Subcutaneous abdominal adipose tissue (tissue), 5 donors: ENCODE measurements around the gene MICU1.
"Not testable (repeated sequence)": the region's sequence is repeated elsewhere in the genome, so short reads cannot be mapped to it uniquely, and the experiment has no call there.

Experiments used
- H3K27ac ChIP-seq: one replicate; pipeline ENCODE4 v1.7.0; 2013; ENCODE audit warnings: low read depth, mild to moderate bottlenecking, inconsistent platforms, low read length, moderate library complexity
- H3K27me3 ChIP-seq, 5 donors: one replicate each; pipeline ENCODE4 v1.7.0; 2013; ENCODE audit warnings: low read length in 5 of 5, inconsistent platforms in 1 of 5; ENCODE audit not compliant: control insufficient read depth in 5 of 5, insufficient read depth in 4 of 5
- H3K36me3 ChIP-seq, 5 donors: one replicate each; pipeline ENCODE4 v1.7.0; 2013; ENCODE audit warnings: low read length in 5 of 5; ENCODE audit not compliant: control insufficient read depth in 5 of 5, insufficient read depth in 5 of 5
- H3K4me1 ChIP-seq, 5 donors: one replicate each; pipeline ENCODE4 v1.7.0; 2013; ENCODE audit warnings: low read length in 5 of 5, mild to moderate bottlenecking in 3 of 5, moderate library complexity in 1 of 5; ENCODE audit not compliant: control insufficient read depth in 5 of 5, insufficient read depth in 5 of 5
- H3K4me3 ChIP-seq, 5 donors: one replicate each; pipeline ENCODE4 v1.7.0; 2013; ENCODE audit warnings: low read length in 5 of 5, low read depth in 1 of 5
- H3K9ac ChIP-seq, 5 donors: one replicate each; pipeline ENCODE4 v1.7.0; 2013; ENCODE audit warnings: low read length in 5 of 5, mild to moderate bottlenecking in 4 of 5, moderate library complexity in 3 of 5
- H3K9me3 ChIP-seq, 5 donors: one replicate each; pipeline ENCODE4 v1.7.0; 2013; ENCODE audit warnings: low read length in 5 of 5; ENCODE audit not compliant: control insufficient read depth in 5 of 5
- donor health status: healthy.
- donor health status: healthy.
- donor health status: healthy.
- donor health status: healthy.
- donor health status: healthy.

MICU1 gene

DNA sequence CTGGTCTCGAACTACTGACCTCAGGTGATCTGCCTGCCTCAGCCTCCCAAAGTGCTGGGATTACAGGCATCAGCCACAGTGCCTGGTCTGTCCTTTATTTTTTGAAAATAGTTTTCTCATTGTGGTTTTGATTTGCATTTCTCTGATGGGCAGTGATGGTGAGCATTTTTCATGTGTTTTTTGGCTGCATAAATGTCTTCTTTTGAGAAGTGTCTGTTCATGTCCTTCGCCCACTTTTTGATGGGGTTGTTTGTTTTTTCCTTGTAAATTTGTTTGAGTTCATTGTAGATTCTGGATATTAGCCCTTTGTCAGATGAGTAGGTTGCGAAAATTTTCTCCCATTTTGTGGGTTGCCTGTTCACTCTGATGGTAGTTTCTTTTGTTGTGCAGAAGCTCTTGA, 182.9 kb downstream of the MICU1 start:
- H3K4me3 ChIP-seq, H3K9ac ChIP-seq, H3K9me3 ChIP-seq, H3K27me3 ChIP-seq, H3K4me1 ChIP-seq, H3K27ac ChIP-seq, H3K36me3 ChIP-seq: not testable (repeated sequence)

DNA sequence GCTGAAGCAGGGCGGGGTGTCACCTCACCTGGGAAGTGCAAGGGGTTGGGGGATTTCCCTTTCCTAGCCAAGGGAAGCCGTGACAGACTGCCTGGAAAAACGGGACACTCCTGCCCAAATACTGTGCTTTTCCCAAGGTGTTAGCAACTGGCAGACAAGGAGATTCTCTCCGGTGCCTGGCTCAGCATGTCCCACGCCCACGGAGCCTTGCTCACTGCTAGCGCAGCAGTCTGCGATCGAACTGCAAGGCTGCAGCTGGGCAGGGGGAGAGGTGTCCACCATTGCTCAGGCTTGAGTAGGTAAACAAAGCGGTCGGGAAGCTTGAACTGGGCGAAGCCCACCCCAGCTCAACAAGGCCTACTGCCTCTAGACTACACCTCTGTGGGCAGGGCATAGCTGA, 190.3 kb downstream of the MICU1 start:
- no peak overlapping the region for H3K9ac ChIP-seq
- H3K4me3 ChIP-seq: no peak overlapping the region
- H3K36me3 ChIP-seq: peaks cover 0 to 3% (median 0%) of the 10 kb centered on the region in 5 donors
- no peaks in the 10 kb centered on the region for H3K4me1 ChIP-seq
- no peak overlapping the region for H3K27ac ChIP-seq
- H3K9me3 ChIP-seq: no peaks in the 10 kb centered on the region
- no peaks in the 10 kb centered on the region for H3K27me3 ChIP-seq

DNA sequence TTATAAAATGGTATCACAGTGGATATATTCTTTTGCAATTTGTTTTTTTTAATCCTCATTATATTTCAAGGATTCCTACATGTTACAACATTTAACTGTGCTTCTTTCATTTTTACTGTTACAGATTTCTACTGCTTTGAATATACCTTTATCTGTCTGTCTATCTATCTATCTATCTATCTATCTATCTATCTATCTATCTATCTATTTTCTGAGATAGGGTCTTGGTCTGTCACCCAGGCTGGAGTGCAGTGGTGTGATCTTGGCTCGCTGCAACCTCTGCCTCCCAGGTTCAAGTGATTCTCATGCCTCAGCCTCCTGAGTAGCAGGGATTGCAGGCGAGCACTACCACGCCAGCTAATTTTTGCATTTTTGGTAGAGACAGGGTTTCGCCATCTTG, 194.9 kb downstream of the MICU1 start:
- not testable (repeated sequence) for H3K4me1 ChIP-seq, H3K27me3 ChIP-seq, H3K27ac ChIP-seq, H3K36me3 ChIP-seq, H3K4me3 ChIP-seq, H3K9me3 ChIP-seq, H3K9ac ChIP-seq

DNA sequence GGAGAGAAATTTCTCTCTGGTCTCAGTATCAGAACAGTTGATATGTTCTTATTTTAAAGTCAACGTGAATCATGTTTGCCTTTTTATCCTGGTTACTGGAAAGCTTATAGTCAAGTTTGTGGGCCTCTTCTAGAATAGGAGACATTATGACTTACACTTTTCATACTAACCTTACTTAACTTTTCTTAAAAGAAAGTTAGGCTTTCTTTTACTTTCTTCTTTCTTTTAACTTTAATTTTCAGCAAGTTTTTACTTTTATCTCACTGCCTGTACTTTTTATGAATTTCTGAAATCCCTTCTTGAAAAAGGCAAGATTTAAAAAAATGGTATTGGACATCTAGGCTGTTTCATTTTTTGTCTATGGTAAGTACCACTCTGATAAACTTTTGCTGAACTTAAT, 195.9 kb downstream of the MICU1 start:
- Histone ChIP-seq H3K4me3 (no peak overlapping the region), H3K9me3 (no peaks in the 10 kb centered on the region), H3K27ac (no peak overlapping the region), H3K27me3 (no peaks in the 10 kb centered on the region), H3K4me1 (peaks cover 2 to 9% (median 9%) of the 10 kb centered on the region in 5 donors), H3K36me3 (peaks cover 0 to 3% (median 0%) of the 10 kb centered on the region in 5 donors), H3K9ac (no peak overlapping the region)

DNA sequence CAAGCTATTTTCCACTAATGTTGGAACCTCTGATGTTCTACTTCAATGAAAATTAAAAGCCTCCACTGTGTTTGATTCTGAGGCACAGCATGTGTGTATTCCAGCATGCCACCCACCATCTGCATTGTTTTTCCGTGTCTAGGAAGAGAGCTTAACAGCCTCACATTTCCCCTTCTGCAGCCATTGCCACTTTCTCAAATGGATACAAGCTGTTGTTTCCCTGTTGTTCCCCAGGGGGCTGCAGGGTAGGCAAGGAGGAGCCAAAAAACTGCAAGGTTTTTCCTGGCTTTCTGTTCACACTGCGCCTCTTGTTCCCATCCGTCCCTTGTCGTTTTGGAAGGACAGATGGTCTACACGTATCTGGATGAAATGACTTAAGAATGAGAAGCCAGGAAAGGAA, 198.9 kb downstream of the MICU1 start:
- Histone ChIP-seq H3K27ac (no peak overlapping the region), H3K9ac (no peak overlapping the region)

DNA sequence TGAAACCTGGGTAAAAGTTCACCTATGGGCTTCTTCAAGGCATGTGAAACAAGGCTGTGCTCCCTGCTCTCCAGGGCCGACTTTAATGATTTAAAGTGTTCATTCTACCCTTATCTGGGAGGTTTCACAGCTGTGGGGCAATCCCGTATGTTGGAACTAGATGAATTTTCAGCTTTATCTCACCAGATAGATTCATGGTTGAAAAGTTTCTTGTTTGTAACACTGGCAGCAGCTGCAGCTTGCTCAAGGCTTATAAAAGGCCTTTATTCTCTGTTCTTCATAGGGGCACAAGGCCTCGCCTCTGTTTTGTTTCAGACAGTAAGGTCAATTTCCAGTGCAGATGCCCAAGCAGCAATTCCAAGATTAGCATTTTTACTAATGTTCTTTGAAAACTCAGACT, 200.7 kb downstream of the MICU1 start:
- peaks cover 10 to 23% (median 20%) of the 10 kb centered on the region in 5 donors for H3K36me3 ChIP-seq
- H3K4me3 ChIP-seq: no peak overlapping the region
- H3K4me1 ChIP-seq: peaks cover 2 to 11% (median 9%) of the 10 kb centered on the region in 5 donors
- peaks cover 0 to 5% (median 0%) of the 10 kb centered on the region in 5 donors for H3K9me3 ChIP-seq
- no peak overlapping the region for H3K27ac ChIP-seq
- no peaks in the 10 kb centered on the region for H3K27me3 ChIP-seq
- H3K9ac ChIP-seq: no peak overlapping the region

More for the DNA sequence above, 198.9 kb downstream of the MICU1 start:
- Histone ChIP-seq H3K4me1 (peaks cover 2 to 11% (median 9%) of the 10 kb centered on the region in 5 donors), H3K4me3 (peak overlapping the region in 1 of 5 donors; percentile 36), H3K36me3 (peaks cover 5 to 10% (median 6%) of the 10 kb centered on the region in 5 donors), H3K9me3 (peaks cover 0 to 4% (median 0%) of the 10 kb centered on the region in 5 donors), H3K27me3 (no peaks in the 10 kb centered on the region)

DNA sequence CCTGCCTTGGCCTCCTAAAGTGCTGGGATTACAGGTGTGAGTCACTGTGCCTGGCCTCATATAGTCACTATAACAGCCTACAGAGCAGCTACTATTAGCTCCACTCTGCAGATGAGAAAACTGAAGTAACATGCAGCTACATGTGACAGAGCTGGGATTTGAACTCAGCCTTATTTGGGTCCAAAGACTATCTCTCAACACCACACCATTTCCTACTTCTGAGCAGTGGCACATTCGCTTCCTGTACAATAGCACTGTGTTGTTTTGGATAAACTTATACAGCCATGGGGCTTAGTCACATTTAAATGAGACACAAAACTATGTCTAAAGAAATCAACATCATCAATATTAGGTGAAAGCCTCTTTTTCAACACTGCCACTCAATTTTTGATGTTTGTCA, 201.3 kb downstream of the MICU1 start:
- Histone ChIP-seq H3K9me3 (peaks cover 0 to 5% (median 0%) of the 10 kb centered on the region in 5 donors), H3K36me3 (peaks cover 10 to 25% (median 21%) of the 10 kb centered on the region in 5 donors), H3K4me1 (peaks cover 2 to 11% (median 9%) of the 10 kb centered on the region in 5 donors), H3K27me3 (no peaks in the 10 kb centered on the region), H3K9ac (no peak overlapping the region), H3K27ac (no peak overlapping the region), H3K4me3 (no peak overlapping the region)

DNA sequence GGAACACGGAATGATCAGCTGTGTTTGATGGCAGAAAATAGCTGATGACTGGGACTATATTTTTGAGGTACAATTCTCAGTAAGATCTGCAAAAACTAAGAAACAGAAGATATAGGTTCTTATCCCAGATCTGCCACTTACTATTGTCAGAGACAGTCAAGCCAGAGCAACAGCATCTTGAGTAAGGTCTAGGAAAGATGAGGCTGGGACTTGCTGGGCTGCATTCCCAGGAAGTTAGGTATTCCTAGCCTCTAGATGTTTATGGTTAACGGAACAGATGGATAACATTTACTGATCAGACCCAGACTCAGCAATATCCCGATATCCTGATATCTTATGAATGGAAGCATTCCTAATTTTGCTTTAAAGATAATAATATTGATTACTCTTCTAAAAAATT, 202.5 kb downstream of the MICU1 start:
- Histone ChIP-seq H3K27ac (no peak overlapping the region), H3K36me3 (peaks cover 10 to 28% (median 21%) of the 10 kb centered on the region in 5 donors), H3K27me3 (no peaks in the 10 kb centered on the region), H3K4me3 (no peak overlapping the region), H3K9me3 (peaks cover 0 to 5% (median 0%) of the 10 kb centered on the region in 5 donors), H3K9ac (no peak overlapping the region), H3K4me1 (peaks cover 2 to 11% (median 9%) of the 10 kb centered on the region in 5 donors)

DNA sequence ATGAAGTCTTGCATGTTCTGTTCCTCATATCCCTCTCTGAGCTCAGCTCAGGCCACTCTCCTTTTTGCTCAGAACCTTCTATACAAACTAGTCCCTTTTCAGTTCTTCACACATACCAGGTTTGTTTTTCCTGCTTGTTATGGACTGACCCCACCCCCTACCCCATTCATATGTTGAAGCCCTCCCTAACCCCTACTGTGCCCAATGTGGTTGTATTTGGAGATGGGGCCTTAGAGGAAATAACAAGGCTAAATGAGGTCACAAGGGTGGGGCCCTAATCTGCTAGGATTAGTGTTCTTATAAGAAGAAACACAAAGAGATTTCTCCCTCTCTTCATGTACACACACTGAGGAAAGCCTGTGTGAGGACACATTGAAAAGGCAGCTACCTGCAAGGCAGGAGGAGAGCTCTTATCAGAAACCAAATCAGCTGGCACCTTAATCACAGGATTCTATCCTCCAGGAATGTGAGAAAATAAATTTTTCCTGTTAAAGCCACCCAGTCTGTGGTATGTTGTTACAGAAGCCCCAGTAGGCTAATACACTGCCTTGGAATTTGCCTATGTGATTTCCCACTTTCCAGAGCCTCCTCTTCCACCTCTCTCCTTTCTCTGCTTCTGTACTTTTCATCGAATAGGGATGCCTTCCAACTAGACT, 203.9 kb downstream of the MICU1 start:
- Histone ChIP-seq H3K36me3 (peaks cover 10 to 28% (median 21%) of the 10 kb centered on the region in 5 donors), H3K9me3 (peaks cover 0 to 5% (median 0%) of the 10 kb centered on the region in 5 donors), H3K9ac (no peak overlapping the region), H3K4me1 (peaks cover 0 to 8% (median 5%) of the 10 kb centered on the region in 5 donors), H3K4me3 (no peak overlapping the region), H3K27ac (no peak overlapping the region), H3K27me3 (no peaks in the 10 kb centered on the region)

DNA sequence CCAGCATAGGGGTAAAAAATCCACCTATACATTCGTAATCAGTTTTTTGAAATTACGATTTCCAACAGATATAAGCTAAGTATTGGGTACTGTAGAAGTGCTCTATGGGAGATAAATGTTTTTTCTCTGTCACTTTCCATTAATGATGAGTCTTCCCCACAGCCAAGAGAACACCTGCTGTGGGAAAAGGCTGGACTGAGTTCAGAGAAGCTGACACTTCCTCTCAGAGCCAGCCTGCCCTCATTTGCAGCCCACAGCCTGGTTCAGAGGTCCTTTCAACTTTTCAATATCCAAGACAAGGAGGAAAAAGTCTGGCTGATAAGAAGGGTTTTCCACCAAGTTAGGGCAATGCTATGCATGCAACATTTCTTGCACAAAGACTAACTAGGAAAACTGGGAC, 206.6 kb downstream of the MICU1 start:
- H3K27ac ChIP-seq: no peak overlapping the region
- H3K9me3 ChIP-seq: peaks cover 0 to 5% (median 0%) of the 10 kb centered on the region in 5 donors
- no peaks in the 10 kb centered on the region for H3K27me3 ChIP-seq
- H3K36me3 ChIP-seq: peaks cover 10 to 28% (median 21%) of the 10 kb centered on the region in 5 donors
- no peak overlapping the region for H3K9ac ChIP-seq
- no peak overlapping the region for H3K4me3 ChIP-seq
- no peaks in the 10 kb centered on the region for H3K4me1 ChIP-seq
